Measurements from ENCODE around the gene GNB1. TPM values are rescaled to one million over a fixed set of nuclear protein-coding genes. Genes with fewer than 3 reads are reported as not detected.

GNB1 gene
- total RNA-seq, 1 donor from 2014 or later, result 61.6 TPM

- Histone ChIP-seq H3K36me3 (ENCODE audit: control insufficient read depth in 3 of 3, insufficient read depth in 3 of 3, low read length in 3 of 3) (no peaks in the 10 kb centered on the region), H3K9ac (ENCODE audit: low read depth in 1 of 3, low read length in 3 of 3) (no peak overlapping the region), H3K4me3 (ENCODE audit: low read length in 3 of 3) (no peak overlapping the region), H3K4me1 (ENCODE audit: control insufficient read depth in 3 of 3, insufficient read depth in 3 of 3, low read length in 3 of 3) (peaks cover 0 to 11% (median 7%) of the 10 kb centered on the region in 3 donors), H3K9me3 (ENCODE audit: control insufficient read depth in 3 of 3, low read length in 3 of 3) (no peaks in the 10 kb centered on the region), H3K27ac (ENCODE audit: low read depth, low read length) (no peak overlapping the region), H3K27me3 (ENCODE audit: control insufficient read depth in 3 of 3, insufficient read depth in 3 of 3, low read length in 3 of 3) (peaks cover 0 to 16% (median 8%) of the 10 kb centered on the region in 3 donors)
Measured at GRCh38 chr1:1929102-1929638, 38.3 kb upstream of the GNB1 start.

GRCh38 chr1:1928231-1929101, 37.6 kb upstream of the GNB1 start:
- H3K4me3 ChIP-seq (ENCODE audit: low read length in 3 of 3), result no peak overlapping the region
- no peaks in the 10 kb centered on the region for H3K9me3 ChIP-seq (ENCODE audit: control insufficient read depth in 3 of 3, low read length in 3 of 3)
- H3K9ac ChIP-seq (ENCODE audit: low read depth in 1 of 3, low read length in 3 of 3), result no peak overlapping the region
- no peaks in the 10 kb centered on the region for H3K36me3 ChIP-seq (ENCODE audit: control insufficient read depth in 3 of 3, insufficient read depth in 3 of 3, low read length in 3 of 3)
- peaks cover 0 to 16% (median 3%) of the 10 kb centered on the region in 3 donors for H3K27me3 ChIP-seq (ENCODE audit: control insufficient read depth in 3 of 3, insufficient read depth in 3 of 3, low read length in 3 of 3)
- H3K27ac ChIP-seq (ENCODE audit: low read depth, low read length), result no peak overlapping the region
- peaks cover 0 to 11% (median 7%) of the 10 kb centered on the region in 3 donors for H3K4me1 ChIP-seq (ENCODE audit: control insufficient read depth in 3 of 3, insufficient read depth in 3 of 3, low read length in 3 of 3)

GRCh38 chr1:1927751-1928150, 36.9 kb upstream of the GNB1 start:
- no peak overlapping the region for H3K27ac ChIP-seq (ENCODE audit: low read depth, low read length)
- H3K9me3 ChIP-seq (ENCODE audit: control insufficient read depth in 3 of 3, low read length in 3 of 3), result no peaks in the 10 kb centered on the region
- H3K4me3 ChIP-seq (ENCODE audit: low read length in 3 of 3), result peak overlapping the region in 1 of 3 donors; percentile 22
- peaks cover 0 to 16% (median 3%) of the 10 kb centered on the region in 3 donors for H3K27me3 ChIP-seq (ENCODE audit: control insufficient read depth in 3 of 3, insufficient read depth in 3 of 3, low read length in 3 of 3)
- no peaks in the 10 kb centered on the region for H3K36me3 ChIP-seq (ENCODE audit: control insufficient read depth in 3 of 3, insufficient read depth in 3 of 3, low read length in 3 of 3)
- peaks cover 0 to 11% (median 7%) of the 10 kb centered on the region in 3 donors for H3K4me1 ChIP-seq (ENCODE audit: control insufficient read depth in 3 of 3, insufficient read depth in 3 of 3, low read length in 3 of 3)
- peak overlapping the region in 1 of 3 donors; percentile 25 for H3K9ac ChIP-seq (ENCODE audit: low read depth in 1 of 3, low read length in 3 of 3)

GRCh38 chr1:1926886-1927660, 36.2 kb upstream of the GNB1 start:
- Histone ChIP-seq H3K9me3 (ENCODE audit: control insufficient read depth in 3 of 3, low read length in 3 of 3) (no peaks in the 10 kb centered on the region), H3K4me1 (ENCODE audit: control insufficient read depth in 3 of 3, insufficient read depth in 3 of 3, low read length in 3 of 3) (peaks cover 0 to 11% (median 7%) of the 10 kb centered on the region in 3 donors), H3K9ac (ENCODE audit: low read depth in 1 of 3, low read length in 3 of 3) (peak overlapping the region in 1 of 3 donors; percentile 25), H3K36me3 (ENCODE audit: control insufficient read depth in 3 of 3, insufficient read depth in 3 of 3, low read length in 3 of 3) (no peaks in the 10 kb centered on the region), H3K4me3 (ENCODE audit: low read length in 3 of 3) (no peak overlapping the region), H3K27me3 (ENCODE audit: control insufficient read depth in 3 of 3, insufficient read depth in 3 of 3, low read length in 3 of 3) (peaks cover 0 to 16% (median 3%) of the 10 kb centered on the region in 3 donors), H3K27ac (ENCODE audit: low read depth, low read length) (no peak overlapping the region)

- H3K4me3 ChIP-seq (ENCODE audit: low read length in 3 of 3), result no peak overlapping the region
- peaks cover 0 to 16% (median 3%) of the 10 kb centered on the region in 3 donors for H3K27me3 ChIP-seq (ENCODE audit: control insufficient read depth in 3 of 3, insufficient read depth in 3 of 3, low read length in 3 of 3)
- H3K36me3 ChIP-seq (ENCODE audit: control insufficient read depth in 3 of 3, insufficient read depth in 3 of 3, low read length in 3 of 3), result no peaks in the 10 kb centered on the region
- no peaks in the 10 kb centered on the region for H3K9me3 ChIP-seq (ENCODE audit: control insufficient read depth in 3 of 3, low read length in 3 of 3)
- no peak overlapping the region for H3K9ac ChIP-seq (ENCODE audit: low read depth in 1 of 3, low read length in 3 of 3)
- no peak overlapping the region for H3K27ac ChIP-seq (ENCODE audit: low read depth, low read length)
- peaks cover 0 to 11% (median 7%) of the 10 kb centered on the region in 3 donors for H3K4me1 ChIP-seq (ENCODE audit: control insufficient read depth in 3 of 3, insufficient read depth in 3 of 3, low read length in 3 of 3)
Measured at GRCh38 chr1:1926346-1926811, 35.5 kb upstream of the GNB1 start.

- Histone ChIP-seq H3K27me3 (ENCODE audit: control insufficient read depth in 3 of 3, insufficient read depth in 3 of 3, low read length in 3 of 3) (peaks cover 0 to 16% (median 3%) of the 10 kb centered on the region in 3 donors), H3K9ac (ENCODE audit: low read depth in 1 of 3, low read length in 3 of 3) (no peak overlapping the region), H3K27ac (ENCODE audit: low read depth, low read length) (no peak overlapping the region), H3K9me3 (ENCODE audit: control insufficient read depth in 3 of 3, low read length in 3 of 3) (no peaks in the 10 kb centered on the region), H3K36me3 (ENCODE audit: control insufficient read depth in 3 of 3, insufficient read depth in 3 of 3, low read length in 3 of 3) (no peaks in the 10 kb centered on the region), H3K4me3 (ENCODE audit: low read length in 3 of 3) (no peak overlapping the region), H3K4me1 (ENCODE audit: control insufficient read depth in 3 of 3, insufficient read depth in 3 of 3, low read length in 3 of 3) (peaks cover 0 to 11% (median 7%) of the 10 kb centered on the region in 3 donors)
Measured at GRCh38 chr1:1925437-1926345, 34.8 kb upstream of the GNB1 start.

- H3K4me1 ChIP-seq (ENCODE audit: control insufficient read depth in 3 of 3, insufficient read depth in 3 of 3, low read length in 3 of 3), result peaks cover 0 to 11% (median 9%) of the 10 kb centered on the region in 3 donors
- no peaks in the 10 kb centered on the region for H3K36me3 ChIP-seq (ENCODE audit: control insufficient read depth in 3 of 3, insufficient read depth in 3 of 3, low read length in 3 of 3)
- no peak overlapping the region for H3K27ac ChIP-seq (ENCODE audit: low read depth, low read length)
- H3K9ac ChIP-seq (ENCODE audit: low read depth in 1 of 3, low read length in 3 of 3), result no peak overlapping the region
- H3K4me3 ChIP-seq (ENCODE audit: low read length in 3 of 3), result no peak overlapping the region
- peaks cover 0 to 16% (median 3%) of the 10 kb centered on the region in 3 donors for H3K27me3 ChIP-seq (ENCODE audit: control insufficient read depth in 3 of 3, insufficient read depth in 3 of 3, low read length in 3 of 3)
- no peaks in the 10 kb centered on the region for H3K9me3 ChIP-seq (ENCODE audit: control insufficient read depth in 3 of 3, low read length in 3 of 3)
Measured at GRCh38 chr1:1924849-1925248, 34.0 kb upstream of the GNB1 start.

- Histone ChIP-seq H3K4me1 (ENCODE audit: control insufficient read depth in 3 of 3, insufficient read depth in 3 of 3, low read length in 3 of 3) (peaks cover 0 to 15% (median 14%) of the 10 kb centered on the region in 3 donors), H3K36me3 (ENCODE audit: control insufficient read depth in 3 of 3, insufficient read depth in 3 of 3, low read length in 3 of 3) (no peaks in the 10 kb centered on the region), H3K27me3 (ENCODE audit: control insufficient read depth in 3 of 3, insufficient read depth in 3 of 3, low read length in 3 of 3) (peaks cover 0 to 16% (median 3%) of the 10 kb centered on the region in 3 donors), H3K27ac (ENCODE audit: low read depth, low read length) (no peak overlapping the region), H3K4me3 (ENCODE audit: low read length in 3 of 3) (no peak overlapping the region), H3K9ac (ENCODE audit: low read depth in 1 of 3, low read length in 3 of 3) (no peak overlapping the region), H3K9me3 (ENCODE audit: control insufficient read depth in 3 of 3, low read length in 3 of 3) (no peaks in the 10 kb centered on the region)
Measured at GRCh38 chr1:1924386-1924785, 33.5 kb upstream of the GNB1 start.
